GM19467 (cell line): ENCODE data around the gene TANC1.
"Not testable (repeated sequence)": the region's sequence is repeated elsewhere in the genome, so short reads cannot be mapped to it uniquely, and the experiment has no call there.

Experiments
- ATAC-seq: cut with Tn5 transposase; IDR thresholded peaks from one replicate; pipeline ENCODE4 v1.9.1; 2021; ENCODE audit warnings: mild to moderate bottlenecking, moderate library complexity; ENCODE audit not compliant: unreplicated experiment

Gene TANC1

DNA sequence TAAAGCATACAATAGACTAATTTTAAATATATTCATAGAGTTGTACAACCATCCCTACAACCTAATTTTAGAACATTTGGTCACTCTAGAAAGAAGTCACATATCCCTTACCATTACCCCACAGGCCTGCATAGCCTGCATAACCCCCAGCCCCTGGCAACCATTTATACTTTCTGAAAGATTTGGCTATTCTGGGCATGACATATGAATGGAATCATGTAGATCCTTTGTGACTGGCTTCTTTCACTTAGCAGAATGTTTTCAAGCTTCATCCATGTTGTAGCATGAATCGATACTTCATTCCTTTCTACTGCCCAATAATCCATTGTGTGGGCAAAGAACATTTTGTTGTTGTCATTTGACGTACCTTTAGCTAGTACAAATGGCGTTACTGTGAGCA, 166.5 kb downstream of the TANC1 start:
- ATAC-seq = no peak

DNA sequence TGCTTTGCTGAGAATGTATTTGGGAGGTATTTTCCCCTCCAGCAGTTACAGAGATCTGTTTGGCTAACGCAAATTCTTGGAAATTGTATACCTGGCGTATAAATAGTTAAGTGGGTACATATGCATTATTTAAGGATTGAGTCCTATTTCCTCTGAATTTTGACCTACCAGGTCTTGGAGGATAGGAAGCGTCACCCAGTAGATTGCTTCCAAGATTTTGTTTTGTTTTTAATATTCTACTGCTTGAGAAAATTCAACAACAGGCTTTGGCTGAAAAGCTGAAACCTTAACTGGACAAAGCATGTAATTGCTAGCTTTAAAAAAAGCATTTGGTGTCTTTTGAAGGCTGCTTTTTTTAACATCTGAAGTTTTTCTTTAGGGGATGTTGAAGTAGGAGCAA, 168.0 kb downstream of the TANC1 start:
- no peak for ATAC-seq

DNA sequence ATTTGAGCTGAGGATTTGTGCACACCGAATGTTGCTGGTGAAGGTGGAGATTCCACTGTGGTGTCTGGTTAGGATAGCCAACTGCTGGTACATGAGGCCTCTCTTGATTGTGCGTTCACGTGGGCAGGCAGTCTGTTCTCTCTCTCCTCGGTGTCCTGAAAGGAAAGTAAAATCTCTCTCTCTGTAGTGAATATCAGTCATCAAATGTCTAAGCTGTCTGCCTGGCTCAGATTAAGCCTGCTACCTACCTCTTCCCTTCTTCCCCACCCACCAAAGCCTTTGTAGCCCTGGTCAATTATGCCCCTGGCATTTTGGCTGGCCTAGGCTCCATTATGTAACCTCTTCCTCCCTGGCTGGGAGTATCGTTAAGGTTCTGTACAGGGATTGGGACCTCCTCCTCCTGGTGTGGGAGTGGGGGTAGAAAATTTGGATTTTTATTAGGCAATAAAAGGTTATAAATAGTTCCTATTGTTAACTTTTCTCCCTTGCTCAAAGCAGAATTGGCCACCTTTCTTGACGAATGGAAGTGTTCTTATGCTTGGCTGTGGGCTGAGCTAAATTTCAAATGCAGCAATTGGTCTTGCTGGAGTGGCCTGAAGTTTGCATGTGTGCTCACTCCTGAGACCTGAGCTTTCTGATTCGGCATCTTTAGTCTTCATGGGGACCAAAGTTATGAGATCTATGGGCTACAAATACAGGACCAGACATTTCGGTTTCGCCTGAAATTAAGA, 169.2 kb downstream of the TANC1 start:
- no peak for ATAC-seq

DNA sequence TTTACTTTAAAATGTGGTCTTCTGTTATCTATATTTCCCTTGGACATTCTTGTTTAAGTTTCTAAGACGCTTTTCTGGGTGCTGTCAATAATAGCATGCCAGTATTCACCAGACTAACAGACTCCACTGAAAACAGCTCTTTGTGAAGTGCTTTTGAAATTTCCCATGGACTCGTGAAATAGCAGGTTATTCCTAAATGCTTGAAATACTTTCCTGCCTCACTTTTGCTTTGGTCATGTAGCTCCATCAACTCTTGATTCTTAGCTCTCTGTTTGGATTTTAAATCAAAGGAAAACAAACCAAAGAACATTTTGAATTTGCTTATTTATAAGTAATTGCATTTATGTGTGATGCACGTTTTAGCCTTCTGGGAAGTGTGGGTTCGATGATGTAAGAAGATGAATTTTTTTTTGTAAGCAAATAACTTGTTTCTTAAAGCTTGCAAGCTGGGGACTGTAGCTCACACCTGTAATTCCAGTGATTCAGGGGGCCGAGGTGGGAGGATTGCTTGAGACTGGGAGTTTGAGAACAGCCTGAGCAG, 170.3 kb downstream of the TANC1 start:
- ATAC-seq = no peak

DNA sequence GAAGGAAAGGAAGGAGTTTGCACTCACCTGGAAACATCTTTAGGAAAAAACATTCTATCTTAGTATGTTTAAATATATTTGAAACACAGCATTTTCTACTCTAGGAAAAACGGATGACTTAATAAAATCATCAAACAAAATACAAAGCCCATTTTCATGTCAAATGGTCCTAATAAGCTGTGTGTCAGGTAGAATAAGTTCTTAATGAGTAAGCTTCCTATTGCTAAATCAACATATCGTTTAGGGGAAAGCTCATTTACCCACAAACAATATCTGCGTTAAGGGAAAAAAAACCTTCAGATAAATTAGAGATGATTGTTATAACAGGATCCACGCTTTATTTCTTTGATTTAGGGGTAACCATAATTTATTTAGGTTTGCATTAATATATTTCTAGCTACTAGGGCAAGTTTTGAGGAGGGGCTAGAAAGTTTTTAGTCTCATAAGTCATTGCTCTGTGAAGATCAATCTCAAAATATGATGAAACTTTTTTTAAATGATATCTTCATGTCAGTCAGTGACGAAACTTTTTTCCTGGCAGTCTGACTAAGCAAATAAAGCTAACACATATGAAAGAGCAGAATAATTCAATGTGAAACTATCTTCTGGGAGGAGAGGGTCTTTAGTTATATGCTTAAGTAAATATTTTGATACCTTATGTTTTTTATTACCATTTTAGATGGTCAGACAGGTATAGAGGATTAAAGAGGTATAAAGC, 170.9 kb downstream of the TANC1 start:
- no peak for ATAC-seq

DNA sequence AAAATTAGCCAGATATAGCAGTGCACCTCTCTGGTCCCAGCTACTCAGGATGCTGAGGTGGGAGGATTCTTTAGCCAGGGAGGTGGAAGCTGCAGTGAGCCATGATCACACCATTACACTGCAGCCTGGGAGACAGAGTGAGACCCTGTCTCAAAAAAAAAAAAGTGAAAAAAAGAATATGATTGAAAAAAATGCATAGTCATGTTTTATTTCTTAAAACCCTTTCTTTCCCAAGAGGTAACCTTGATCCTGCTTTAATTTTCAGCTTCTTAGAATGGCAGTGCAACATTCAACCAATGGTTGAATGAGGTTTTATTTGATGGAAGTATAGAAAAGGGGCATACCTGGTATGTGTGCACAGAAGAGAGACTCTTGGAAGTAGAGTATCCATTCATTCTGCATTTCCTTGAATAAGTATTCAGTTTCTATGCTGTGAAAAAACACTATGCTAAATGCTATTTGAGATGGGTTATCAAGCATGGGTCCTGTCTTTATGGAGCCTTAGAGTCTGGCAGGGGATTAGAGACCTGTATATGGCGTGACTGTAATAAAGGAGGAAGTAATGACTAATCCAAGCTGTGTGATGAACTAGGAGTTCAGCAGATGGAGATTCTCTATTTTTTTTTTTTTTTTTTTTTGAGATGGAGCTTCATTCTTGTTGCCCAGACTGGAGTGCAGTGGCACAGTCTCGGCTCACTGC, 171.8 kb downstream of the TANC1 start:
- no peak for ATAC-seq

DNA sequence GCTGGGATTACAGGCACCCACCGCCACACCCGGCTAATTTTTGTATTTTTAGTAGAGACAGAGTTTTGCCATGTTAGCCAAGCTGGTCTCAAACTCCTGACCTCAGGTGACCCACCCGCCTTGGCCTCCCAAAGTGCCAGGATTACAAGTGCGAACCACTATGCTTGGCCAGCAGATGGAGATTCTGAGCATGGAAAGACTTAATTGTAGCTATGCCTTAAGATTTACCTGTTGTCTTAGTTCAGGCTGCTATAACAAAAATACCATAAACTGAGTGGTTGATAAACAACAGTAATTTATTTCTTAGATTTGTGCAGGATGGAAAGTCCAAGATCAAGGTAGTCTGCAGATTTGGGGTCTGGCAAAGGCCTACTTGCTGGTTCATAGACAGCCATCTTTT, 172.4 kb downstream of the TANC1 start:
- not testable (repeated sequence) for ATAC-seq

DNA sequence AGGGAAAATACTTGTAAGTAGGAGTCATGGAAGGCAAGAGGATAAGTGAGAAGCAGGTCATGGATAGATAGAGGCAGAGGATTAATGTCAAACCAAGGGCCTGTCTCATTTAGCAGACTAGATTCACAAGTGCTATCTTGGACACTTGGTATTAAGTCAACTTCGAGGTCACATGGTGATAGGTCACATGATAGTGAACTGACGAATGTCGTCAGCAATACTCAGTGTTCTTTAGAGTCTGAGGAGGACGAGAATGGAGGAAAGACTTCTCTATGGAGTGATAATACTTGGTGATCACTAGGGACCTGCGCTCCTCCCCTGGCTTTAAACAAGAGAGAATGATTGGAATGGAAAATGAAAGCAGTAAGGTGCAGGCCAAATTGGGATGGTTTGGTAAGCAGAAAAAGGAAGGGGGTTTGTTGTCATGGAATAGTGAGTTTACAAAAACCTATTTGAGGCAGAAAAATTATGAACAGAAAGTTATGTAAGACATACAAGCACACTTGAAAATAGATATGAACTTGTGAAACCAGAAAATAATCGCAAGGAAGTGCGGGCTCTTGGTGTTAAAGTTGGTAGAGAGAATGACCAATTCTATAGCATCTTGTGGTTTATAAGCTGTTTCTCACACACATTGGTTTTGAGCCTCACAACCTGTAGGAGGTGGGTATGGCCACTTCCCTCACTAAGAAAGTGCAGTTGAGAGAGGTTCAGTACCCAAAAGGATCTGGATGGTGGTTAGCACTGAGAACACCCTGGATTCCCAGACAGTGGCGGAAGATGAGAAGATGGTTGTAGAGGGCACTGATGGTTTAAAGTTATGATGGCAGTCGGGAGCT, 176.6 kb downstream of the TANC1 start:
- ATAC-seq = peak; percentile 86

DNA sequence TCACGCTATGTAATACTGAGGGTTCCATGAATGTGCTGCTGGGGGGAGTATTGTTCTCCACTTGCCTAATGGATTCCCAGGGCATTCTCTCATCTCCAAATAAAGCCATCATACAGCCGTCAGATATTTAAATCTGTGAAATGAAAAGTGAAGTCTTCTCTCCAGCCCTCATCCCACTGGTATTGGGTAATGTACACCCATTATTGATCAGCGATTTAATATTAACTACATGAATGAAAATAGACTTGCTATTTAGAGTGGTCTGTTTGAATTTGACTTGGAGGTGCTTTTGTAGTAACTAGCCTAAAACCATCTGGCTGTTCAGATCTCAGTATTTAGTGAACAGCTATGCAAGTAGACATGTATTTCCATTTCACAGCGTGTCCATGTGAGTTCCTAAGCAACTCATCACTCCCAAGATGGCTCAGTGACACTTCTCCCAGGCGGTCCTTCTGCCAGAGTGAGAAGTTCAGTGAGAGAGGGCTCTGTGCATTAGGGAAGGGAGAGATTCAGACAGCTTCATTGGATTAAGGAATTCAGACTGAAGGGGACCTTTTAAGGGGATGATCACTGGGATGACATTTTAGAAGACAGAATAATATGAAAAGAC, 177.4 kb downstream of the TANC1 start:
- ATAC-seq = no peak

DNA sequence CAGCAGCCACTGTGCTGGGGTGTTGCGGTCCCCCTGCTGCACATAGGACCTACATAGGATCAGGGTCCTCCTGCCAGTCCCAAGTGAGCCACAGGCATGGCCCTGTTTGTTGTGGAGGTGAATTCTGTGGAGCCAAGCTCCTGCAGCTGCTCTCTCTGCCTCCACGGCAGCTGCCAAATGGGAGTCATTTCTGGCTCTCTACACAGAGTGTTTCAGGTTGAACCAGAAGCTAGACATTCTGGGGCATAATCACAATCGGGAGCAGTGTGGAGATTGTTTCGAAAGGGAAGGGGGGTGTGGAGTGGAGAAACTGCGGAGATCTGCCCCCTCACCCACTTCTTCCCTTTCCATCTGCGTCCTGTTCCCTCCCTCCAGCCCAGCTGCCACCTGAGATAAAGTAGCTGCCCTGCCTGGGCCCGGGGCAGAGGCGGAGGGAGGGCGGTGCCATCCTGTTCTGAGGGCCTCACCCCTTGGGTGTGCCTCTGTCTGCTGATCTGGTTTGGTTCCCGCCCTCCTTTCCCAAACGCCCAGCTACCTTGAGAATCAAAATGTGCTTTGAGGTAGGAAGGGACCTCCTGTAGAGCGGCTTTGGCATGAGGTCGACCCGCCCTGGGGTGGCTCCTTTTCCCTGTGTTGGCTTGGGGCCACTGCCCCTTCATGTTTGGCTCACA, 178.7 kb downstream of the TANC1 start:
- no peak for ATAC-seq

DNA sequence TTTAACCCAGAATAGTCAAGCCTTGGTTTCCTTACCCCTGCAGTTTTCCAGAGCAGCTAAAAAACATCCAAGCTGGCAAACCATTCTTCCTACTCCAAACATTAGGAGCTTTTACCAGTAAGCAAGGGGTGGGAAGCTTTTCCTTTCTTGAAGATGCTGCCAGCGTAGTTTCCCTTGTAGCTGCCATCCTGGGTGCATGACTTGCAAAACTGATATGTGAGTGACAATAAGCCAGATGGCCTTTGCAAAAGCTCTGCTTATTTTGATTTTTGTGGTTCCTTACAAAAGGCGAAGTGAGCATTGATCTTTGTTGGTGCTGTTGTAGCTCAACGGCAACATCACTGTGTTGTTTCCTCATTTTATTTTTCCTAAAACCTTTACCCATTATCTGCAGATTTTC, 179.2 kb downstream of the TANC1 start:
- no peak for ATAC-seq

DNA sequence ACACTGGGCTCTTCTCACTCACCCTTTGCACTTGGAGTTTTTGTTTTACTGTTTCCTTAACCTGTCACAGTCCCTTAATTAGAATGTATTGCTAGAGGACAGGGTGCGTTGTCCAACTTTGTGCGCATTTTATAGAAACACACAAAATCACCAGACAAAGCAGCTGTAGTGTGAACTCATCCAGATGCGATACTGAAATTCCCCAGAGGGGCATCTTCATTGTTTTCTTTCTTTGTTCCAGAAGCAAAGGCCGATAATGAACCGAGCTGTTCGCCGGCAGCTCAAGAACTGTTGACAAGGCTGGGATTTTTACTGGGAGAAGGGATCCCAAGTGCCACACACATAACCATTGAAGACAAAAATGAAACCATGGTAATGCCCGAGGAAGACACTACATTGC, 180.5 kb downstream of the TANC1 start:
- ATAC-seq = no peak

DNA sequence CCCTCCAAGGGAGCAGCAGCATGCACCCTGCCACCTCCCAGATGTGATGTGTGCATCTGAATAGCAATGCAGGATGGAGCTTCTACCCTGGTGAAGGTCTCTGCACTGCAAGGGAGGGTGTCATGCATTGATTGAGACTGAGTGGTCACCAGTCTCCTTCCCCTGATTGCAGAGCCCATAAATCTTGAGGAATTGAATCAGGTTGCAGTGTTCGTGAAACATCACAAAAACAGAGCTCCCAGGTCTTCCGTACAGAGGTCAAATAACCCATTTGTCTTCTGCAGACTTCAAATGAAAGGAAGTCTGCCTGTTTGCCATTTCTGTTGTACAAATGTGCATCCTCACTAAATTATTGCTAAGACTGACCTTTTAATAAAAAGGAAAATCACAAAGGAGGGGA, 181.3 kb downstream of the TANC1 start:
- no peak for ATAC-seq

DNA sequence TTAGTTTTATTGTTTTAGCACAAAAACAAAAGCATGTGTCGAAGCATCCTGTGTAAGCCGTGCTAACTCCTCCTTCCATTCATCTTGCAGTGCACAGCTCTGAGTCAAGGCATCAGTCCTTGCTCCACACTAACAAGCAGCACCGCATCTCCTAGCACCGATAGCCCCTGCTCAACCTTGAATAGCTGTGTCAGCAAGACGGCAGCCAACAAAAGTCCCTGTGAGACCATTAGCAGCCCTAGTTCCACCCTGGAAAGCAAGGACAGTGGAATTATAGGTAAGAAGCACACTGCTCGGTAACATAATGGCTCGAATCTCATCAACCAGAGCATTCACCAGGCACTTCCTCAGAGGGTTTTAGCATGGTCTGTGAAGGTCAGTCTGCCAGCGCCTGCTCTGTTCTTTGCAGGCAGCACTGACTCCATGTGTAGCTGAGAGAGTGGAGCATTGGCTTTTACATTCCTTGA, 181.9 kb downstream of the TANC1 start:
- no peak for ATAC-seq

DNA sequence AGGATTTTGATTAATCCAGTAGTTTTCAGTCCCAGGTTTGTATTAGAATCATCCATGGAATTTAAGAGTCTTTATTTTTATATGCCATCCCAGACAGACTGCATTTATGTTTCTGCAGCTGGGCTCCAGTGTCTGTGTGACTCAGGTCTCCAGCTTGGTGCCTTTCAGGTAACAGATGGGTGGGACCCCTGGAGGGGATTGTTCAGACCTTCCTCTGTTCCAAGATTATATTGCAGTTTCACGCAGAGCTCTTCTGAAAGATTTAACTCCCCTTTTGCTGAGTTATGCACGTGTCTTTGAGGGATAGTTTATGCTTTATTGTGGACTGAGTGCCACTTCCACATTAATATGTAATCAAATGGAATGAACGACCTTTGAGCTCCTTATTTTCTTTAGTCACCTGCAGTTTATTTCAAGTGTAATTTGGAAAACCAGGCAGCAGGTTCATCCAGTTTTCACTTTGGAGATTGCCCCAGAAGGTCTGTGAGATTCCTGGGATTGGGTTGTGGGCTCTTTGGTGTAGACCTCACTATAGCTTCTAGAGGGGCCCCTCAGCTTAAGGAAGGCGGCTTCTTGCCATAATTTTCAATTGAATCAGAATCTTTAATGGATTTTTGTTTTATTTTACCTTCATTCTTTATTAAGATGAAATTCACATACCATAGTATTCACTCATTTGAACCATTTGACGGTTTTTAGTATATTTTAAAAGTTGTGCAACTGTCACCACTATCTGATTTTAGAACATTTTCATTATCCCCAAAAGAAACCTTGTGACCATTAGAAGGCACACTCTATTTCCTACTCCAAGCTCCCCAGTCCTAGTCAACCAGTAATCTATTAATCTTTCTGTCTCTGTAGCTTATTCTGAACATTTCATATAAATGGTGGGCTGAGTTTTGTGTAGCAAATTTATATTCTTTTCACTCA, 183.0 kb downstream of the TANC1 start:
- no peak for ATAC-seq

DNA sequence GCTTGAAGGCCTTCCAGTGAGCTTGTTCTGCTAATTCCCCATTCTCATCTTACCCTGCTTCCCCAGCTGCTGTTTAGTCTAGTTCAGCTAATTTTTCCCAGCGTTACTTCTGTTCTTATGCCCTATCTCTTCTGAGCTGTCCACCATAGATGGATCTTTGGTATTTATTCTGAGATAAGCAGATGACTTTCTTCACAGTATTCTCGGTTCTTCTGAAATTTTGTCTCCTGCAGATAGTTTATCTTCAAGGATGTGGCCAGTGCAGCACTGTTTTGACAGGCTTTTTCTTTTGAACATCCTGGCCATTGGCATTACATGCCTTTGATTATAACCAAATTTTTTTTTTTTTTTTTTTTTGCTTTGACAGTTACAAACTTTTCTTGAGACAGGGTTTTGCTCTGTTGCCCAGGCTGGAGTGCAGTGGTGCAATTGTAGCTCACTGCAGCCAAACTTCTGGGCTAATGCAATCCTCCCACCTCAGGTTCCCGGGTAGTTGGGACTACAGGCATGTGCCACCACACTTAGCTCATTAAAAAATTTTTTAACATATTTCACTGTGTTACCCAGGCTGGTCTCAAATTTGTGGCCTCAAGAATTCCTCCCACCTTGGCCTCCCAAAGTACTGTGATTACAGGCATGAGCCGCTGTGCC, 183.8 kb downstream of the TANC1 start:
- no peak for ATAC-seq

DNA sequence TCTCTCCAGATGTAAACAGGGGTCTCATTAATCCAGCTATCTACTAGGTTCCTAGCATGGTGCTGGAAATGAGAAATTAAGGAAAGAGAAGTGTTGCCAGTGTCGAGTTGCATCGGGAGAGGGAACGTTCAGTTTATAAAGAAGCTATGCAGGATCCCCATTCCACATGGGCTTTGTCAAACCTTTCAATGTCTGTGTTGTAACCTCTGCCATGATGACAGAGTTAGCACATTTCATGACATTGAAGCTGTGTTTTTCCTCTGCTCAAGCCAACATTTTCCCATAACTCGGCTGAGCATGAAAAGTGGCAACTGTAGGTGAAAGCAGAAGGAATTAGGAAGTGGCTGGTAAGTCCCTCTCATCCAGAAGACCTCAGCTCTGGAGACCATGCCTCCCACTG, 184.6 kb downstream of the TANC1 start:
- ATAC-seq = no peak

DNA sequence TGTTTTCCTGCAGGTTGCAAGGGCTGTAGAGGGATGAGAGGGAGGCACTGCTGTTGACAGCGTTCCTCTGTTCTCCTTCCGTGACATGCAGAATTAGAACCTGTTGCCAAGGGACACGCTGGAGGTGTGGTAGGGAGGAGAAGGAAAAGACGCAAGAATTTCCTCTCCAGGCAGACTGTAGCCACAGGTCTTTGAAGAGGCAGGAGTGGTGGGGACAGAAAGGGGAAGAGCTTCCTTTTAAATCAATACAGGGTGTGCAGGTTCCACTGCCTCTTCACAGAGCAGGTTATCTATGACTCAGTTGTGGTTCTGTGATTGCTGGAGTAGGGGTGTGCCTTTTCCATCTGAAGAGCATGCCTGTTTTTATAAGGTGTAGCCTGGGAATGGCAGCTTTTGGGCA, 185.0 kb downstream of the TANC1 start:
- ATAC-seq = no peak
